Stimulated activated CD4-positive, alpha-beta T cell treated with anti-CD3 and anti-CD28 coated beads, Interleukin-4, amount 100 ng/mL, for 4 hours (primary cell): ENCODE measurements around the gene UPK3A.
"Not testable (repeated sequence)": the region's sequence is repeated elsewhere in the genome, so short reads cannot be mapped to it uniquely, and the experiment has no call there.

ENCODE experiments used
- DNase-seq, 2 experiments: peaks; one replicate each; pipeline ENCODE4 v3.0.0-alpha.2; 2020

Gene UPK3A

DNA sequence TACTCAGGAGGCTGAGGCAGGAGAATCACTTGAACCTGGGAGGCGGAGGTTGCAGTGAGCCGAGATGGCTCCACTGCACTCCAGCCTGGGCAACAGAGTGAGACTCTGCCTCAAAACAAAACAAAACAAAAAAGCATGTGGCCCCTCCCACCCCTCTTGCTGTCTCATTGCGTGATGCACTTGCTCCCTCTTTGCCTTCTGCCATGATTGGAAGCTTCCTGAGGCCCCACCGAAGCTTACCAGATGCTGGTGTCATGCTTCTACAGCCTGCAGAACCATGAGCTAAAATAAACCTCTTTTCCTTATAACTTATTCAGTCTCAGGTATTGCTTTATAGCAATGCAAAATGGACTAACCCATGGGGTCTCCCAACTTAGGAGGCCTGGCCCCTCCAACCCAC, 26.8 kb upstream of the UPK3A start:
- DNase-seq, result not testable (repeated sequence)

- DNase-seq, result no peak
Measured at GRCh38 chr22:45259754-45260394, 24.9 kb upstream of the UPK3A start.

GRCh38 chr22:45260395-45260759, 24.4 kb upstream of the UPK3A start:
- DNase-seq, result not testable (repeated sequence)

GRCh38 chr22:45261407-45262088, 23.2 kb upstream of the UPK3A start:
- DNase-seq, result no peak

DNA sequence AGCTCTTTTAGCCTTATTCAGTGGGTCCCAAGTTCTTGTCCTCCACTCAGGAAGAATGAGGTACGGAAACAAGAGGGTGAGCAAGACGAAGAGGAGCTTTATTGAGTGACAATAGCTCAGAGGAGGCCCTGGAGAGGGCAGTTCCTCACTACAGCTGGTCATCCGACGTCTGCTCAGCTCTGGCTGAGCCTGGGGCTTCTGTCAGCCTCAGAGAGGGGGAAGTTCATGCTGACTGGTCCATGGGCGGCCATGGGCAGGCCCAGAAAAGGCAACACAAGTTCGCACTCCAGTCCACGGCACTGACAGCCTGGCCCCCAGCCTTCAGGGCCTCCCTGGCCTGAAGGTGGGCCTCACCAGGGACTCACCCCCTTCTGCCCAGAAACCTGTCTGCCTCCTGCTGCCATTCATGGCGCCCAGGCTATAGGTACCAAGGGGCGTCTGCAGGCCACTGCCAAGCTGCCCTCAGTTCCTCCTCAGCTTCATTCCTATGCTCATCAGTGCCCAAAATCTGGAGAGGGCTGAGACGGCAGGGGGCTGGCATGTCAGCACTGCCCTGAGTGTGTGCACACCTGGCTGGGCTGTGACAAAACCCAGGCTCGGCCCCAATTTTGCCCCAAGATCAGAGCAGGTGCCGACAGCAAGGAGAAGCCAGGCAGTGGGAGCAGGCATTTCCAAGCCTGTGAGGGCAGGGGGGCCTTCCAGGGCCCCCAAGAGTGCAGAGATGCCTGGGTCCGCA, 22.4 kb upstream of the UPK3A start:
- DNase-seq, result no peak

GRCh38 chr22:45262931-45263462, 21.8 kb upstream of the UPK3A start:
- no peak for DNase-seq

GRCh38 chr22:45263463-45264269, 21.1 kb upstream of the UPK3A start:
- no peak for DNase-seq

DNA sequence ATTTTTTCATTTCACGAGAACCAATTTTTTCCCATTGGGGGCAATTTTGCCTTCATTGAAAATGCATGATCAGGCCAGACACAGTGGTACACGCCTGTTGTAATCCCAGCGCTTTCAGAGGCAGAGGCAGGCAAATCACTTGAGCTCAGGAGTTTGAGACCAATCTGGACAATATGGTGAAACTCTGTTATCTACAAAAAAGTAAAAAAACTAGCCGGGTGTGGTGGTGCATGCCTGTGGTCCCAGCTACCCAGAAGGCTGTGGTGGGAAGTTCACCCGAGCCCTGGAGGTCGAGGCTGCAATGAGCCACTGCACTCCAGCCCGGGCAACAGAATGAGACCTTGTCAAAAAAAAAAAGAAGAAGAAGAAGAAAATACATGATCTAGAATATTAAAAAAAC, 19.2 kb upstream of the UPK3A start:
- no peak for DNase-seq

- peak in 1 of 2 experiments; percentile 8 for DNase-seq
Measured at GRCh38 chr22:45268167-45268957, 16.4 kb upstream of the UPK3A start.

- peak; percentile 75 to 85 for DNase-seq
Measured at GRCh38 chr22:45268958-45269844, 15.5 kb upstream of the UPK3A start.

DNA sequence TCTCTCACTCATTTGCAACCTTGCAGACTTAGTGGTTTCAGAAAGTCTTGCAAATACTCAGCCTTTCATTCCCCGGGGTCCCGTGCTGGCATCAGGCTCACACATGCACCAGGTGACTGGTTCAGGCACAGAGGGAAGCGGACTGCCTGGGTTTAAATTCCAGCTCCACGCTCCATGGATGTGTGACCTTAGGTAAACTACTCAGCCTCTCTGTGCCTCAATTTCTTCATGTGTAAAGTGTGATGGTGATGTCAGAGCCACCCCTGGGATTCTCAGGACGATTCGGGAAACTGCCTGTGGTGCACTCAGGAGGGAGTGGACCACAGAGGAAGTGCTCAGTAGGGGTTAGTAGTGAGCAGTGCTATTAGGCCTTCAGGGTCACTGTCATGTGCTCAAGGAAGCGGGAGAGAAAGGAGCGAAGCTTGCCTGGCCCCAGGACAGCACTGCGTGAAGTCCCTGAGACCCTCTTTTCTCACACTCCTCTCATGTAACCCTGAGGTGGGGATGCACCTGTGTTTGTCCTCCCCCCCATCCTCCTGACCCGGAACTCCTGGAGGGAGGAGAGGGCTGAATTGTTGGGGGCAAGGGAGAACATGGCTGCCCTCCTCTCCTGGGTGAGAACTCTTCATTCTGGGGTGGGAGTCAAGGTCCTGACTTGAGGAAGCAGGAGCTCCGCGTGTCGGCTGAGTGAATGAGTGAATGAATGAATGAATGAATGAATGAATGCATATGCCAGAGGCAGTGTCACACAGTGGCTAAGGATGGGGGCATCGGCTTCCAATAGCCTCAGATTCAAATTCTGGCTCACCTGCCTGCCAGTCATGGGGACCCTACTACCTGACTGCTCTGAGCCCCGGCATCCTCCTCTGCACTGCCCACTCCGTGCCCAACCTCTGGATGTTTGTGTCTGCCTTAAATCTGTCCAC, 14.4 kb upstream of the UPK3A start:
- DNase-seq, result no peak

- DNase-seq, result no peak
Measured at GRCh38 chr22:45271667-45272201, 13.0 kb upstream of the UPK3A start.

DNA sequence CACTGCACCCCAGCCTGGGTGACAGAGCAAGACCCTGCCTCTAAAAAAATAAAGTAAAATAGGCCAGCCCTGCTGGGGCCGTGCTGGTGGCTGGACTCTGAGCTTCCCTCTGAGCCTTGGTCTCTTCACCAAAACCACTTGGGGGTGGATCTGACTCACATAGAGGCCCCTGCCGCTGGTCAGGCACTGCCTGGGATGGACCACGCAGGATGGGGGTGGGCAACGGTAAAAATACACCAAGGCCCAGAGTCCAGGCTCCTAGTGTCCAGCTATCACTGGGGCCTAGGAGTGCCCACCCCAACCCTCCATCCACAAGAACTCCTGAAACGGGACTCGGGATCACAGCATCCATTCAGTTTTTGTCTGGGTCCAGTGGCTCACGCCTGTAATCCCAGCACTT, 12.3 kb upstream of the UPK3A start:
- DNase-seq, result no peak

GRCh38 chr22:45273452-45274075, 11.2 kb upstream of the UPK3A start:
- DNase-seq, result no peak

DNA sequence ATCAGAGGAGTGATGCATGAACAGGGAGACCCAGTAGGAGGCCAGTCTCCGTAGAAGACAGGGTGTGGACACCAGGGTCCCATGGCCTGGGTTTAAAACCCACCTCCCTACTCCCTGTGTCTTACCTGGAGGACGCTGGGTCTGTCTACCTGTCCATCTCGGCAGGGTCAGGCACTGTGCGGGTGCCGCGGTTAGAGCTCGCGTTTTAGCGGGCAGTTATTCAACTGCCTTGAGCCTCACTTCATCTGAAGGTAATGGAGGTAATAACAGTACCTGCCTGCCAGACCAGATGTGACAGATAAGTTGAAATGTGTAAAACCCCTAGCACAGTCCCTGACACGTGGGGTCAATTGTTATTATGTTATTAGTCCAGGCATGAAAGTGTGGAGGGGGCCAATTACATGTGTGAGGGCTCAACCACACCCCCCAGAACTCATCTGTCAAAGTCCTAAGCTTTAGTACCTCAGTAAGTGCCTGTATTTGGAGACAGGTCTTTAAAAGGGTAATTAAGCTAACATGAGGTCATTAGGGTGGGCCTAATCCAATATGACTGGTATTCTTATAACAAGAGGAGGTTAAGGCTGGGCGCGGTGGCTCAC, 8.1 kb upstream of the UPK3A start:
- no peak for DNase-seq

DNA sequence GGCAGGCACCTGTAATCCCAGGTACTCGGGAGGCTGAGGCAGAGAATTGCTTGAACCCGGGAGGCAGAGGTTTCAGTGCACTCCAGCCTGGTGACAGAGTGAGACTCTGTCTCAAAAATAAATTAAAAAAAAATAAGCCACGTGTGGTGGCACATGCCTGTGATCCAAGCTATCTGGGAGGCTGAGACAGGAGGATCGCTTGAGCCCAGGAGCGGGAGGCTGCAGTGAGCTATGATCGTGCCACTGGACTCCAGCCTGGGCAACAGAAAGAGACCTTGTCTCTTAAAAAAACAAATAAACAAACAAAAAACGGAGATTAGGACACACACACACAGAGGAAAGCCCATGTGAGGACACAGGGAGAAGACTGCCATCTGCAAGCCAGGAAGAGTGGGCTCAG, 7.0 kb upstream of the UPK3A start:
- DNase-seq, result not testable (repeated sequence)

DNA sequence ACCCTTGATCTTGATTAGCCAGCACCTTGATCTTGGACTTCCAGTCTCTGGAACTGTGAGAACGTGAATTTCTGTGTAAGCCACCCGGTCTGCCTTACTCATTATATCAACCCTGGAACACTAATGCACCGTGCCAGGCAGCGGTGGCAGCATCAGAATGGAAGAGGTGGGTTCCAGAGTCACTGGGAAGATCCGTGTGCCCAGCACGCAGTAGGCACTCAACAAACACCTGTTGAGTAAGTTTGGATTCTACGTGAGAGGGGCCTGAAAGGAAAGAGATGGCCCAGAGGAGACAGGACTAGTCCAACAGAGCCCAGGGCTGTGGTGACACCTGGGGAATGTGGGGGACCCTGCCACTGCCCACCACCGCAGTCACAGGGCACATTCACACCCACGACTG, 6.6 kb upstream of the UPK3A start:
- DNase-seq, result no peak

DNA sequence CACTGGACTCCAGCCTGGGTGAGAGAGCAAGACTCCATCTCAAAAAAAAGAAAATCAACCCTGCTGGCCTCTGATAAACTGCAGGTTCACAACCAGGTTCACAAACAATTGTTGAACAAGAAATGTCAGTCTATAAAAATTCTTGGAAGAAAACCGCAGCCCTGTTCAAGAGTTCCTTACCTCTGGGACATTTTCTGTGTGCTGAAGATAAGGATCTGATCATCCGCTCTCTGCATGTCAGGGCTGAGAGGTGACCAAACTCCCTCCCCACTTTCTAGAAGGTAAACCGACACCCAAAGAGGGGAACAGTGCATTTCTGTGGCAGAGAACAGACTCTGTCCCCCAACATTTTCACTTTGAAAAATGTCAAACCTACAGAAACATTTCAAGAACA, 4.2 kb upstream of the UPK3A start:
- no peak for DNase-seq

DNA sequence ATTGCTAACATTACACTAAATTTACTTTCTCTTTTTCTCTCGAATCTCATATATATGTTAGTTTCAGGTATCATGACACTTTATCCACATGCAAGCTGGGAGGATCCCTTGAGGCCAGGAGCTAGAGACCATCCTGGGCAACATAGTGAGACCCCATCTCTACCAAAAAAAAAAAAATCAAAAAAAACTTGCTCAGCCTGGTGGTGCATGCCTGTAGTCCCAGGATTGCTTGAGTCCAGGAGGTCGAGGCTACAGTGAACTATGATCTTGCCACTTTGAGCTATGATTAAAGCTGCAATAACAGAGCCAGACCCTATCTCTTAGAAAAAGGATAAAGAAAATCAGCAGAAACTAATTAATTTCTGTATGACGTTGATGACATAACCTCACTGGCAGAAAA, 3.7 kb upstream of the UPK3A start:
- no peak for DNase-seq
